ENCODE measurements around the gene CNTN5. TPM values are rescaled to one million over a fixed set of nuclear protein-coding genes. Genes with fewer than 3 reads are reported as not detected.

The CNTN5 gene
- total RNA-seq, 1 donor from 2014 or later: not detected

DNA sequence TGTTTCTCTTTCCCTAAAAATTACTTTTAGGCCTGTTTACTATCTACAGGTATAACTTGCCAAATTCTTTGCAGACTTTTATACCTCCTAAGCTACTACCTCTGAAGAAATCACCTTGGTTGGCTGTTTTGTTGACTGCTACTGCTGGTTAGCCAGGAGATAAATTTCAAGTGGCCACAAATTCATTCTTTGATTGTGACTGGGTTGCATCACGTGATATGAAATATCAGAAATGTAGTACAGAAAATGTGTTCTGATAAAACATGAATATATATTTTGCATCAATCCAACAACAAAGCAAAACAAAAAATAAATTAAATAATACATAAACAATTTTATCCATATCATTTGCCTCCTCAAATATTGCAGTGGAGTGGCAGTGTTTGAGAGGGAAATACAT, 291.1 kb downstream of the CNTN5 start:
- H3K27ac Mint-ChIP-seq (ENCODE audit: unreplicated experiment): no peak overlapping the region
- H3K27me3 Mint-ChIP-seq (ENCODE audit: low read depth): peaks cover 7% of the 10 kb centered on the region
- no peaks in the 10 kb centered on the region for H3K4me1 Mint-ChIP-seq (ENCODE audit: low read depth)
- no peaks in the 10 kb centered on the region for H3K36me3 Mint-ChIP-seq (ENCODE audit: low read depth)
- TF ChIP-seq, protein P1, sequence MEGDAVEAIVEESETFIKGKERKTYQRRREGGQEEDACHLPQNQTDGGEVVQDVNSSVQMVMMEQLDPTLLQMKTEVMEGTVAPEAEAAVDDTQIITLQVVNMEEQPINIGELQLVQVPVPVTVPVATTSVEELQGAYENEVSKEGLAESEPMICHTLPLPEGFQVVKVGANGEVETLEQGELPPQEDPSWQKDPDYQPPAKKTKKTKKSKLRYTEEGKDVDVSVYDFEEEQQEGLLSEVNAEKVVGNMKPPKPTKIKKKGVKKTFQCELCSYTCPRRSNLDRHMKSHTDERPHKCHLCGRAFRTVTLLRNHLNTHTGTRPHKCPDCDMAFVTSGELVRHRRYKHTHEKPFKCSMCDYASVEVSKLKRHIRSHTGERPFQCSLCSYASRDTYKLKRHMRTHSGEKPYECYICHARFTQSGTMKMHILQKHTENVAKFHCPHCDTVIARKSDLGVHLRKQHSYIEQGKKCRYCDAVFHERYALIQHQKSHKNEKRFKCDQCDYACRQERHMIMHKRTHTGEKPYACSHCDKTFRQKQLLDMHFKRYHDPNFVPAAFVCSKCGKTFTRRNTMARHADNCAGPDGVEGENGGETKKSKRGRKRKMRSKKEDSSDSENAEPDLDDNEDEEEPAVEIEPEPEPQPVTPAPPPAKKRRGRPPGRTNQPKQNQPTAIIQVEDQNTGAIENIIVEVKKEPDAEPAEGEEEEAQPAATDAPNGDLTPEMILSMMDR (IDR thresholded peaks at IDR 0.05): no peak
- no peak overlapping the region for H3K4me3 Mint-ChIP-seq (ENCODE audit: unreplicated experiment)
- no peaks in the 10 kb centered on the region for H3K9me3 Mint-ChIP-seq (ENCODE audit: low read depth)
- no peak for DNase-seq (ENCODE audit: low spot score)

DNA sequence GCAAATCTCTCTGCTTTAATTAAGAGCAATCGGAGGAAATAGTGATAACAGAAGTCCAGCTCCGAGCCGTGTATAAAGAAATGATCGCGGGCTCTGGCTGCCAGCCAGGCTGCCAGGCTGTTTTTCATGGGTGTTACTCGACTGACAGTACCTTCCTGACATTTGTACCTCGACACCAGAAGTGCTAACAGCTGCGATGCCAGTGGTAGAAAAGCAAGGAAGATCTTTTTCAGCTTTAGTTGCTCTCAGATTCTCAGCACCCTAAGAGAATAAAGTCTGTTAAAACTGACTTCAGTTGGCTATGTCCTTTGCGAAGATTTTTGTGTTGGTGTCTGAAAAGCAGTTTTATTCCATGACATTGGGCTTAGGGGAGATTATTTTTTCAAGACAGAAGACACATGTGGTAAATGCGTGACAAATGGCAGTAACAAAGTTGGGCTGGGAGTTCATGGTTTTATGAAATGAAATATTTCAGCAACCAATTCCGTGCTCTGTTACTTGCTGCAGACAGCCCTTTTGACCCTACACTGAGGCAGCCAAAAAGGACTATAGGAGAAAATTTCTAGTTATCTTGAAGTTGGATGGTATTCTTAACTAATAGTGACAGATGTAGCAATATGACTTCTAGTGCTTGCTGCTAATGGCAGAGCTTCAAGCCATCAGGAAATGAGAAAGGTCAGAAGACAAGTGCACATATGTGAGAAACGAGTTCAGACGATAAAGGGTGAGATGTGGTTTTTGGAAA, 296.2 kb downstream of the CNTN5 start:
- no peak overlapping the region for H3K27ac Mint-ChIP-seq (ENCODE audit: unreplicated experiment)
- DNase-seq (ENCODE audit: low spot score): no peak
- H3K4me1 Mint-ChIP-seq (ENCODE audit: low read depth): no peaks in the 10 kb centered on the region

DNA sequence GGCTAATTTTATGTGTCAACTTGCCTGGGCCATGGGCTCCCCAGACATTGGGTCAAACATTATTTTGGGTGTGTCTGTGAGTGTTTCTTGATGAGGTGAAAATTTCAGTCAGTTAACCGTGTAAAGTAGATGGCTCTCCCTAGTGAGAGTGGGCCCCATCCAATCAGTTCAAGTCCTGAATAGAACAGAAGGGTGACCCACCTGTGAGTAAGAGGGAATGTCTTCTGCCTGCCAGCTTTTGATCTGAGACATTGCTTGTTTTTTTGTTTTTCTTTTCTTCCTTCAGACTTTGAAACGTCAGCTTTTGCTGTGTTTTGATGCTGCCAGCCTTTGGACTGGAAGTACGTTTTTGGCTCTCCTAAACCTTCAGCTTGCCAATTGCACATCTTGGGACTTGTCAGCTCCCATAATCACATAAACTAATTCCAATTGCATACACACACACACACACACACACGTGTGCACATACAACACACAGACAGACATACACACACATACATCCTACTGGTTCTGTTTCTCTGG, 300.1 kb downstream of the CNTN5 start:
- no peaks in the 10 kb centered on the region for H3K36me3 Mint-ChIP-seq (ENCODE audit: low read depth)
- H3K4me3 Mint-ChIP-seq (ENCODE audit: unreplicated experiment): no peak overlapping the region
- DNase-seq (ENCODE audit: low spot score): no peak
- H3K4me1 Mint-ChIP-seq (ENCODE audit: low read depth): no peaks in the 10 kb centered on the region
- TF ChIP-seq, protein P1 (IDR thresholded peaks at IDR 0.05): no peak
- H3K27me3 Mint-ChIP-seq (ENCODE audit: low read depth): peaks cover 7% of the 10 kb centered on the region
- H3K27ac Mint-ChIP-seq (ENCODE audit: unreplicated experiment): no peak overlapping the region
- H3K9me3 Mint-ChIP-seq (ENCODE audit: low read depth): no peaks in the 10 kb centered on the region

More for the DNA sequence above, 296.2 kb downstream of the CNTN5 start:
- H3K4me3 Mint-ChIP-seq (ENCODE audit: unreplicated experiment): no peak overlapping the region
- TF ChIP-seq, protein P1 (IDR thresholded peaks at IDR 0.05): no peak
- no peaks in the 10 kb centered on the region for H3K9me3 Mint-ChIP-seq (ENCODE audit: low read depth)
- H3K36me3 Mint-ChIP-seq (ENCODE audit: low read depth): no peaks in the 10 kb centered on the region
- H3K27me3 Mint-ChIP-seq (ENCODE audit: low read depth): peaks cover 7% of the 10 kb centered on the region

DNA sequence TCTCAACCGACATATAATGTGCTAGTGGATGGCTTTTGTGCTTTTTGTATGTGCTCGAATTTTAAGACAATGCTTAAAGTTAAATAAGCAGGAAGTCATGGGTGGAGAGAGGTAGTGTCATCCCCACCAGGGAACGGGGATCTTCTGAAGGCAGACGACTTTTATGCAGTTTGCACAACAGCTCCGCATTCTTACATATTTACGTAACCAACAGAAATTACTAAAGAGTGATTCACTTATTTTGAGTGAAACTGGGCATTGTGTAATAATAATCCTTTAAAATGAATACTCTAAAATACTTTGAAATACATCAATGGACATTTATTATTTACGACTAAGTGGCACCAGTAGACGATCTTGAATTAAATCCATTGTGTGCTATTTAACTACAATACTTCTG, 305.1 kb downstream of the CNTN5 start:
- Mint-ChIP-seq H3K27ac (ENCODE audit: unreplicated experiment) (no peak overlapping the region), H3K4me1 (ENCODE audit: low read depth) (no peaks in the 10 kb centered on the region), H3K9me3 (ENCODE audit: low read depth) (no peaks in the 10 kb centered on the region), H3K4me3 (ENCODE audit: unreplicated experiment) (no peak overlapping the region), H3K27me3 (ENCODE audit: low read depth) (peaks cover 27% of the 10 kb centered on the region), H3K36me3 (ENCODE audit: low read depth) (no peaks in the 10 kb centered on the region)
- no peak for DNase-seq (ENCODE audit: low spot score)
- TF ChIP-seq, protein P1 (IDR thresholded peaks at IDR 0.05): no peak

DNA sequence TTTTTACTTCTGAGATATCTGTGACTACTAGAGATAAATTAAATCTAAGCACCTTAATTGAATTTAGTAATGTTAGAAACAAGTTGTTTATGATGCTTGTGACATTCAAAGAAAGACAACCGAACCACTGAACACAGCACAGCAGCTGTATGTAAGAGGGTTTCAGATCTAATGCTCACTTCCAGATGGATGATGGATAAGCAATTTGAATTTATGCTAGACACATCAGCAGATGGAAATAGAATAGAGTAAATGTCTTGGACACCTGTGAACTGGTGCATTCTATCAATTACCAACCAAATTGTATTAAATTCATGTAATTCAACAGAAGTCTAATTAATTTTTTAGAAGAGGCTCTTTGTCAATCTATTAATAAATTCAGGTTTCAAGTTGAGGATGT, 306.3 kb downstream of the CNTN5 start:
- H3K27me3 Mint-ChIP-seq (ENCODE audit: low read depth): peaks cover 27% of the 10 kb centered on the region
- no peaks in the 10 kb centered on the region for H3K9me3 Mint-ChIP-seq (ENCODE audit: low read depth)
- no peak overlapping the region for H3K4me3 Mint-ChIP-seq (ENCODE audit: unreplicated experiment)
- TF ChIP-seq, protein P1 (IDR thresholded peaks at IDR 0.05): no peak
- no peaks in the 10 kb centered on the region for H3K36me3 Mint-ChIP-seq (ENCODE audit: low read depth)
- DNase-seq (ENCODE audit: low spot score): no peak
- no peaks in the 10 kb centered on the region for H3K4me1 Mint-ChIP-seq (ENCODE audit: low read depth)
- no peak overlapping the region for H3K27ac Mint-ChIP-seq (ENCODE audit: unreplicated experiment)

Data from chondrocyte (in vitro differentiated cells).